Measurements from ENCODE around the gene OSGIN1.
A peak's percentile ranks its signal among the peaks of the same experiment; 100 is the strongest.
"Not testable (repeated sequence)": the region's sequence is repeated elsewhere in the genome, so short reads cannot be mapped to it uniquely, and the experiment has no call there.

OSGIN1 gene

GRCh38 chr16:83937267-83937666 is 15.8 kb upstream of the OSGIN1 start:
- H3K27me3 ChIP-seq, result no peaks in the 10 kb centered on the region
- no peak for TF ChIP-seq CTCF (IDR thresholded peaks at IDR 0.05)

GRCh38 chr16:83937922-83938885 is 14.8 kb upstream of the OSGIN1 start:
- intact Hi-C loops (cut with DNase I; ENCODE audit: low total_unique reads), result no loop called here
- Histone ChIP-seq H3K27ac (no peak overlapping the region), H3K27me3 (no peaks in the 10 kb centered on the region), H3K4me1 (no peaks in the 10 kb centered on the region), H3K9me3 (no peaks in the 10 kb centered on the region), H3K36me3 (peaks cover 0 to 3% (median 0%) of the 10 kb centered on the region in 3 donors), H3K4me3 (no peak overlapping the region)
- no peak for DNase-seq
- TF ChIP-seq CTCF (IDR thresholded peaks at IDR 0.05), result no peak

More at GRCh38 chr16:83937267-83937666, 15.8 kb upstream of the OSGIN1 start:
- Histone ChIP-seq H3K9me3 (no peaks in the 10 kb centered on the region), H3K4me1 (no peaks in the 10 kb centered on the region), H3K27ac (no peak overlapping the region), H3K4me3 (no peak overlapping the region), H3K36me3 (peaks cover 0 to 3% (median 0%) of the 10 kb centered on the region in 3 donors)
- intact Hi-C loops (cut with DNase I; ENCODE audit: low total_unique reads), result no loop called here
- DNase-seq, result no peak

GRCh38 chr16:83939266-83939855 is 13.7 kb upstream of the OSGIN1 start:
- Histone ChIP-seq H3K27ac (no peak overlapping the region), H3K9me3 (no peaks in the 10 kb centered on the region), H3K4me3 (no peak overlapping the region), H3K36me3 (peaks cover 0 to 3% (median 0%) of the 10 kb centered on the region in 3 donors), H3K27me3 (no peaks in the 10 kb centered on the region), H3K4me1 (no peaks in the 10 kb centered on the region)
- peak in 1 of 2 donors; percentile 53 for DNase-seq
- no peak for TF ChIP-seq CTCF (IDR thresholded peaks at IDR 0.05)
- intact Hi-C loops (cut with DNase I; ENCODE audit: low total_unique reads), result no loop called here

- Histone ChIP-seq H3K27me3 (no peaks in the 10 kb centered on the region), H3K4me3 (no peak overlapping the region), H3K9me3 (no peaks in the 10 kb centered on the region), H3K36me3 (peaks cover 0 to 3% (median 0%) of the 10 kb centered on the region in 3 donors), H3K27ac (no peak overlapping the region), H3K4me1 (no peaks in the 10 kb centered on the region)
- intact Hi-C loops (cut with DNase I; ENCODE audit: low total_unique reads), result no loop called here
- DNase-seq, result no peak
- TF ChIP-seq CTCF (IDR thresholded peaks at IDR 0.05), result no peak
These were observed 12.9 kb upstream of the OSGIN1 start for GRCh38 chr16:83940119-83940518.

GRCh38 chr16:83940630-83941378 is 12.2 kb upstream of the OSGIN1 start:
- no peaks in the 10 kb centered on the region for H3K4me1 ChIP-seq
- no peak overlapping the region for H3K27ac ChIP-seq
- peaks cover 0 to 3% (median 0%) of the 10 kb centered on the region in 3 donors for H3K36me3 ChIP-seq
- DNase-seq, result no peak
- H3K9me3 ChIP-seq, result no peaks in the 10 kb centered on the region
- H3K4me3 ChIP-seq, result no peak overlapping the region
- no peak for TF ChIP-seq CTCF (IDR thresholded peaks at IDR 0.05)
- H3K27me3 ChIP-seq, result no peaks in the 10 kb centered on the region
- intact Hi-C loops (cut with DNase I; ENCODE audit: low total_unique reads), result no loop called here

GRCh38 chr16:83941546-83941945 is 11.5 kb upstream of the OSGIN1 start:
- H3K4me1 ChIP-seq; H3K4me3 ChIP-seq; H3K27me3 ChIP-seq; H3K9me3 ChIP-seq; intact Hi-C loops (cut with DNase I; ENCODE audit: low total_unique reads); DNase-seq; H3K27ac ChIP-seq; H3K36me3 ChIP-seq: not testable (repeated sequence)
